HL-60 (cell line): Measurements from ENCODE around the gene PLEKHJ1.

Experiments used
- DNase-seq, 2 experiments: peaks; one replicate each; pipeline ENCODE4 v3.0.0-alpha.2; 2010 to 2020; ENCODE audit warnings: low read depth in 1 of 2, low spot score in 1 of 2
- H3K27ac ChIP-seq: fragments of 250-450 bp; sonication (Bioruptor Pico); replicated peaks from 2 replicates; pipeline ENCODE4 v1.5.1; 2020; ENCODE audit warnings: mild to moderate bottlenecking, moderate library complexity
- H3K27me3 ChIP-seq: fragments of 250-450 bp; sonication (Bioruptor Pico); 2 replicates; pipeline ENCODE4 v1.5.1; 2021; ENCODE audit warnings: mild to moderate bottlenecking, moderate library complexity; ENCODE audit not compliant: insufficient read depth, poor library complexity, severe bottlenecking
- H3K4me3 ChIP-seq: replicated peaks from 2 replicates; pipeline ENCODE4 v1.5.1; 2011; ENCODE audit warnings: mild to moderate bottlenecking, control low read depth, low read length; ENCODE audit not compliant: insufficient read depth
- GABPA ChIP-seq: IDR thresholded peaks from 2 replicates; pipeline ENCODE4 v1.6.1; 2012; ENCODE audit warnings: low read depth
- POLR2AphosphoS5 ChIP-seq: IDR thresholded peaks from 2 replicates; pipeline ENCODE4 v1.6.1; 2012; ENCODE audit warnings: low read depth
- SPI1 ChIP-seq: IDR thresholded peaks from 2 replicates; pipeline ENCODE4 v1.6.1; 2012; ENCODE audit warnings: low read depth, mild to moderate bottlenecking, borderline replicate concordance
- TF ChIP-seq, protein P1 (sequence below): IDR thresholded peaks from 2 replicates; pipeline ENCODE4 v1.6.1; 2012; ENCODE audit warnings: low read depth; ENCODE audit not compliant: insufficient replicate concordance
- TF ChIP-seq, protein P2 (sequence below): IDR thresholded peaks from one replicate; pipeline ENCODE4 v1.5.1; 2011; ENCODE audit warnings: low read length, control low read depth, inconsistent platforms; ENCODE audit not compliant: insufficient read depth

The PLEKHJ1 gene

DNA sequence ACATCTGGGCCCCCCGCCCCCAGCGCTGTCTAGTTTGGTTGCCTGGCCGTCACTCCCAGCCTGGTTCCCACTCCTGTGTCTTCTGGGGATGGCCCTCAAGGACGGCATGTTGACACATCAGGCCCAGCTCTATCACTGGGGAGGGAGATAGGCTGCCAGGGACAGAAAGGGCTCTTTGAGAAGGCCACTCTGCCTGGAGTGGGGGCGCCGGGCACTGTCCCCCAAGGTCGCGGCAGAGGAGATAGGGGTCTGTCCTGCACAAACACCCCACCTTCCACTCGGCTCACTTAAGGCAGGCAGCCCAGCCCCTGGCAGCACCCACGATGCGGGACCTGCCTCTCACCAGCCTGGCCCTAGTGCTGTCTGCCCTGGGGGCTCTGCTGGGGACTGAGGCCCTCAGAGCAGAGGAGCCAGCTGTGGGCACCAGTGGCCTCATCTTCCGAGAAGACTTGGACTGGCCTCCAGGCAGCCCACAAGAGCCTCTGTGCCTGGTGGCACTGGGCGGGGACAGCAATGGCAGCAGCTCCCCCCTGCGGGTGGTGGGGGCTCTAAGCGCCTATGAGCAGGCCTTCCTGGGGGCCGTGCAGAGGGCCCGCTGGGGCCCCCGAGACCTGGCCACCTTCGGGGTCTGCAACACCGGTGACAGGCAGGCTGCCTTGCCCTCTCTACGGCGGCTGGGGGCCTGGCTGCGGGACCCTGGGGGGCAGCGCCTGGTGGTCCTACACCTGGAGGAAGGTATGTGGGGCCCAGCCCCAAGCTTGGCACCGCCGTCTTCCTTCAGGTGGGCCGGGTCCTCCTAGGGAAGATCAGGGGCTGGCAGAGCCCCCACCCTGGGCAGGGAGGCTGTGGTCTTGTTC lies 13.1 kb upstream of the PLEKHJ1 start, which contains the start of gene AMH:
TSS of gene AMH (plus strand) at position 314 of the 857 bp plus-strand sequence. CDS start at position 324, 10 bp downstream.
- DNase-seq = no peak
- Histone ChIP-seq H3K4me3 (no peak within 1 kb of the TSS), H3K27ac (no peak within 1 kb of the TSS), H3K27me3 (peaks cover 27% of the 10 kb centered on the region)
- no peak for TF ChIP-seq GABPA
- TF ChIP-seq, protein P1, sequence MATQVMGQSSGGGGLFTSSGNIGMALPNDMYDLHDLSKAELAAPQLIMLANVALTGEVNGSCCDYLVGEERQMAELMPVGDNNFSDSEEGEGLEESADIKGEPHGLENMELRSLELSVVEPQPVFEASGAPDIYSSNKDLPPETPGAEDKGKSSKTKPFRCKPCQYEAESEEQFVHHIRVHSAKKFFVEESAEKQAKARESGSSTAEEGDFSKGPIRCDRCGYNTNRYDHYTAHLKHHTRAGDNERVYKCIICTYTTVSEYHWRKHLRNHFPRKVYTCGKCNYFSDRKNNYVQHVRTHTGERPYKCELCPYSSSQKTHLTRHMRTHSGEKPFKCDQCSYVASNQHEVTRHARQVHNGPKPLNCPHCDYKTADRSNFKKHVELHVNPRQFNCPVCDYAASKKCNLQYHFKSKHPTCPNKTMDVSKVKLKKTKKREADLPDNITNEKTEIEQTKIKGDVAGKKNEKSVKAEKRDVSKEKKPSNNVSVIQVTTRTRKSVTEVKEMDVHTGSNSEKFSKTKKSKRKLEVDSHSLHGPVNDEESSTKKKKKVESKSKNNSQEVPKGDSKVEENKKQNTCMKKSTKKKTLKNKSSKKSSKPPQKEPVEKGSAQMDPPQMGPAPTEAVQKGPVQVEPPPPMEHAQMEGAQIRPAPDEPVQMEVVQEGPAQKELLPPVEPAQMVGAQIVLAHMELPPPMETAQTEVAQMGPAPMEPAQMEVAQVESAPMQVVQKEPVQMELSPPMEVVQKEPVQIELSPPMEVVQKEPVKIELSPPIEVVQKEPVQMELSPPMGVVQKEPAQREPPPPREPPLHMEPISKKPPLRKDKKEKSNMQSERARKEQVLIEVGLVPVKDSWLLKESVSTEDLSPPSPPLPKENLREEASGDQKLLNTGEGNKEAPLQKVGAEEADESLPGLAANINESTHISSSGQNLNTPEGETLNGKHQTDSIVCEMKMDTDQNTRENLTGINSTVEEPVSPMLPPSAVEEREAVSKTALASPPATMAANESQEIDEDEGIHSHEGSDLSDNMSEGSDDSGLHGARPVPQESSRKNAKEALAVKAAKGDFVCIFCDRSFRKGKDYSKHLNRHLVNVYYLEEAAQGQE = no peak
- TF ChIP-seq, protein P2, sequence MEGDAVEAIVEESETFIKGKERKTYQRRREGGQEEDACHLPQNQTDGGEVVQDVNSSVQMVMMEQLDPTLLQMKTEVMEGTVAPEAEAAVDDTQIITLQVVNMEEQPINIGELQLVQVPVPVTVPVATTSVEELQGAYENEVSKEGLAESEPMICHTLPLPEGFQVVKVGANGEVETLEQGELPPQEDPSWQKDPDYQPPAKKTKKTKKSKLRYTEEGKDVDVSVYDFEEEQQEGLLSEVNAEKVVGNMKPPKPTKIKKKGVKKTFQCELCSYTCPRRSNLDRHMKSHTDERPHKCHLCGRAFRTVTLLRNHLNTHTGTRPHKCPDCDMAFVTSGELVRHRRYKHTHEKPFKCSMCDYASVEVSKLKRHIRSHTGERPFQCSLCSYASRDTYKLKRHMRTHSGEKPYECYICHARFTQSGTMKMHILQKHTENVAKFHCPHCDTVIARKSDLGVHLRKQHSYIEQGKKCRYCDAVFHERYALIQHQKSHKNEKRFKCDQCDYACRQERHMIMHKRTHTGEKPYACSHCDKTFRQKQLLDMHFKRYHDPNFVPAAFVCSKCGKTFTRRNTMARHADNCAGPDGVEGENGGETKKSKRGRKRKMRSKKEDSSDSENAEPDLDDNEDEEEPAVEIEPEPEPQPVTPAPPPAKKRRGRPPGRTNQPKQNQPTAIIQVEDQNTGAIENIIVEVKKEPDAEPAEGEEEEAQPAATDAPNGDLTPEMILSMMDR = no peak
- TF ChIP-seq POLR2AphosphoS5 = peak; percentile 35; the same call in 1 of the 2 replicates
- TF ChIP-seq SPI1 = no peak

DNA sequence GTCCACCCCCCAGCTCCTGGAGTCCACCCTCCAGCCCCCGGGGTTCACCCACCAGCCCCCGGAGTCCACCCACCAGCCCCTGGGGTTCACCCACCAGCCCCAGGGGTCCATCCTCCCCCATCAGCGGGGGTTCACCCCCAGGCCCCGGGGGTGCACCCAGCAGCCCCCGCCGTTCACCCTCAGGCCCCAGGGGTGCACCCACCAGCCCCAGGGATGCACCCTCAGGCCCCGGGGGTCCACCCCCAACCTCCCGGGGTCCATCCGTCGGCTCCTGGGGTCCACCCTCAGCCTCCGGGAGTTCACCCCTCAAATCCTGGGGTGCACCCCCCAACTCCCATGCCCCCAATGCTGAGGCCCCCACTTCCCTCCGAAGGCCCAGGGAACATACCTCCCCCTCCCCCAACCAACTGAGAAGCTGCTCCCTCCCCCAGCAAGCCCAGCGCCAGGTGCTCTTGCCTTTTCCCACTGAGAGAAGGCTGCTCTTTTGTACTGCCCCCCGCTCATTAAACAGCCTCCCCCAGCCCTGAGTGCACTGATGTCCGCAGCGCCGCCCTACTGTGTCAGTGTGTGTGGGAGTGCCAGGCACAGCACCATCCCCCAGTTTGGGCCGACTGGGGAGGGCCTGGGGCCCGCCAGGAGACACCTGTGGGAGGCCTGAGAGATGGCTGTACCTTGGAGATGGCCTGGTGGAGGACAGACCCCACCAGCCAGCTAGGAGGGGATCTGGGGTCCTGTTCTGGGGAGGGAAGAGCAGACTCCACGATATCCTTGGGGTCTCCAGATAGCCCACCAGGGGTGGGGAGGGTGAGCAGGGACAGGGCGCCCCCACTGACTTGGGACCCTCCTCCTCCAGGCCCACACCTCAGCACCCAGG lies 12.2 kb upstream of the PLEKHJ1 start:
- no peak overlapping the region for H3K27ac ChIP-seq
- no peak for TF ChIP-seq GABPA
- no peak for TF ChIP-seq SPI1
- TF ChIP-seq, protein P1 = no peak
- no peak for TF ChIP-seq POLR2AphosphoS5
- TF ChIP-seq, protein P2 = no peak
- H3K4me3 ChIP-seq = no peak overlapping the region
- peaks cover 27% of the 10 kb centered on the region for H3K27me3 ChIP-seq
- no peak for DNase-seq

DNA sequence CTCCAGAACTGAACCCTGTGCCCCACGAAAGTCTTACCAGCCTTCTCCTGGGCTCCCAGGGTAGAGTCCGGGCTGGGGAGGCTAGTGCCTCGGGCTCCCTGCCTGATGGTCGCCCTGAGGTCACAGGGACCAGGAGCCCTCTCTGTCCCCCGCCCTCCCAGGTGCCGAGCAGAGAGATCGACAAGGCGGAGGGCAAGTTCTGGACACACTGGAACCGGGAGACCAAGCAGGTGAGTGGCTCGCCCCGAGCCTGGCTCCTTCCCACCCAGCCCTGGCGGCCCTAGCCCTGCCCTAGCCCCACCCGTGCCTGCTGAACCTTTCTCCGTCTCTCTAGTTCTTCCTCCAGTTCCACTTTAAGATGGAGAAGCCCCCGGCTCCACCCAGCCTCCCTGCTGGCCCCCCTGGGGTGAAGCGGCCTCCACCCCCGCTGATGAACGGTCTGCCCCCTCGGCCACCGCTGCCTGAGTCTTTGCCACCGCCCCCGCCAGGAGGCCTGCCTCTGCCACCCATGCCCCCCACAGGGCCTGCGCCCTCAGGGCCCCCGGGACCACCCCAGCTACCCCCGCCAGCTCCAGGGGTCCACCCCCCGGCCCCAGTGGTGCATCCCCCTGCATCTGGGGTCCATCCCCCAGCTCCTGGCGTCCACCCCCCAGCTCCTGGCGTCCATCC lies 11.4 kb upstream of the PLEKHJ1 start:
- no peak for TF ChIP-seq POLR2AphosphoS5
- TF ChIP-seq, protein P1 = no peak
- TF ChIP-seq SPI1 = no peak
- TF ChIP-seq GABPA = no peak
- TF ChIP-seq, protein P2 = no peak
- Histone ChIP-seq H3K27ac (no peak overlapping the region), H3K27me3 (peaks cover 21% of the 10 kb centered on the region), H3K4me3 (no peak overlapping the region)
- no peak for DNase-seq
